Epithelial cell of esophagus (primary cell): Measurements from ENCODE around the gene PTPRA.

Experiments
- DNase-seq: peaks from one replicate; pipeline ENCODE4 v3.0.0; 2010; ENCODE audit warnings: low read depth
- H3K4me3 ChIP-seq: 2 replicates; pipeline ENCODE4 v1.5.1; 2011; ENCODE audit warnings: mild to moderate bottlenecking, low read length, control low read depth
- CTCF ChIP-seq: IDR thresholded peaks from 2 replicates; pipeline ENCODE4 v1.5.1; 2011; ENCODE audit warnings: low read depth, mild to moderate bottlenecking, low read length, control low read depth, inconsistent platforms; ENCODE audit not compliant: insufficient read depth; ENCODE audit errors: missing control alignments

PTPRA gene

GRCh38 chr20:2907519-2907918 lies 34.2 kb downstream of the PTPRA start:
- DNase-seq, result no peak
- no peak overlapping the region for H3K4me3 ChIP-seq
- no peak for TF ChIP-seq CTCF

GRCh38 chr20:2909953-2910352 lies 36.7 kb downstream of the PTPRA start:
- no peak overlapping the region for H3K4me3 ChIP-seq
- no peak for TF ChIP-seq CTCF
- DNase-seq, result no peak

- DNase-seq, result peak; percentile 60
- TF ChIP-seq CTCF, result no peak
- H3K4me3 ChIP-seq, result no peak overlapping the region
Measured at GRCh38 chr20:2911200-2911599, 37.9 kb downstream of the PTPRA start.

GRCh38 chr20:2914160-2914559 lies 40.9 kb downstream of the PTPRA start:
- peak; percentile 42 for TF ChIP-seq CTCF
- DNase-seq, result peak; percentile 50
- no peak overlapping the region for H3K4me3 ChIP-seq

GRCh38 chr20:2917266-2917665 lies 44.0 kb downstream of the PTPRA start:
- no peak for DNase-seq
- TF ChIP-seq CTCF, result no peak
- H3K4me3 ChIP-seq, result no peak overlapping the region

GRCh38 chr20:2918096-2919049 lies 45.1 kb downstream of the PTPRA start:
- TF ChIP-seq CTCF, result no peak
- H3K4me3 ChIP-seq, result no peak overlapping the region
- DNase-seq, result no peak
